HepG2 (cell line): Measurements from ENCODE around the gene MED25. TPM values are rescaled to one million over a fixed set of nuclear protein-coding genes. Genes with fewer than 3 reads are reported as not detected.

ENCODE experiments used
- BCL3 ChIP-seq: sonication (generic); formaldehyde crosslinking; IDR thresholded peaks from 2 replicates; pipeline ENCODE4 v1.5.1; 2020; ENCODE audit warnings: mild to moderate bottlenecking, missing genetic modification reagents, moderate library complexity
- CREB3 ChIP-seq: sonication (generic); formaldehyde crosslinking; IDR thresholded peaks from 2 replicates; pipeline ENCODE4 v1.5.0; 2020; ENCODE audit warnings: missing genetic modification reagents
- DZIP1 ChIP-seq: sonication (generic); formaldehyde crosslinking; IDR thresholded peaks from 2 replicates; pipeline ENCODE4 v1.5.0; 2020; ENCODE audit warnings: mild to moderate bottlenecking, missing genetic modification reagents
- HMGA1 ChIP-seq: sonication (generic); formaldehyde crosslinking; conservative IDR thresholded peaks from 2 replicates; pipeline ENCODE4 v1.4.0; 2020; ENCODE audit warnings: missing genetic modification reagents
- MZF1 ChIP-seq: sonication (generic); formaldehyde crosslinking; IDR thresholded peaks from 2 replicates; pipeline ENCODE4 v1.8.1; 2023; ENCODE audit warnings: mild to moderate bottlenecking, missing genetic modification reagents, borderline replicate concordance
- NCOA5 ChIP-seq: sonication (generic); formaldehyde crosslinking; IDR thresholded peaks from 2 replicates; pipeline ENCODE4 v1.4.0; 2020; ENCODE audit warnings: missing genetic modification reagents
- SRSF9 ChIP-seq: fragments of 200-400 bp; formaldehyde crosslinking; IDR thresholded peaks from 2 replicates; pipeline ENCODE4 v1.6.1; 2018; ENCODE audit warnings: borderline replicate concordance, mild to moderate bottlenecking, low read depth, low read length; ENCODE audit not compliant: insufficient read depth, poor library complexity, severe bottlenecking
- TFDP2 ChIP-seq: sonication (generic); formaldehyde crosslinking; IDR thresholded peaks from 2 replicates; pipeline ENCODE4 v1.4.0; 2020; ENCODE audit warnings: missing genetic modification reagents
- XBP1 ChIP-seq: sonication (generic); formaldehyde crosslinking; IDR thresholded peaks from 2 replicates; pipeline ENCODE4 v1.5.0; 2020; ENCODE audit warnings: missing genetic modification reagents
- ZBTB38 ChIP-seq: sonication (generic); formaldehyde crosslinking; IDR thresholded peaks from 2 replicates; pipeline ENCODE4 v1.5.1; 2020; ENCODE audit warnings: mild to moderate bottlenecking, missing genetic modification reagents
- ZFAT ChIP-seq: sonication (generic); formaldehyde crosslinking; conservative IDR thresholded peaks from 2 replicates; pipeline ENCODE4 v1.8.1; 2023; ENCODE audit warnings: missing genetic modification reagents, inconsistent platforms
- ZNF20 ChIP-seq: sonication (generic); formaldehyde crosslinking; IDR thresholded peaks from 2 replicates; pipeline ENCODE4 v1.4.0; 2020; ENCODE audit warnings: mild to moderate bottlenecking, moderate library complexity, missing genetic modification reagents
- ZNF230 ChIP-seq: sonication (generic); formaldehyde crosslinking; IDR thresholded peaks from 2 replicates; pipeline ENCODE4 v1.4.0; 2020; ENCODE audit warnings: mild to moderate bottlenecking, missing genetic modification reagents
- ZNF280B ChIP-seq: sonication (generic); formaldehyde crosslinking; IDR thresholded peaks from 2 replicates; pipeline ENCODE4 v1.5.0; 2020; ENCODE audit warnings: missing genetic modification reagents, mild to moderate bottlenecking, borderline replicate concordance
- ZNF329 ChIP-seq: sonication (generic); formaldehyde crosslinking; IDR thresholded peaks from 2 replicates; pipeline ENCODE4 v1.9.0; 2021; ENCODE audit warnings: low read depth, mild to moderate bottlenecking, missing genetic modification reagents
- ZNF670 ChIP-seq: sonication (generic); formaldehyde crosslinking; IDR thresholded peaks from 2 replicates; pipeline ENCODE4 v1.8.0; 2022; ENCODE audit warnings: mild to moderate bottlenecking, missing genetic modification reagents, borderline replicate concordance
- ZNF746 ChIP-seq: sonication (generic); formaldehyde crosslinking; IDR thresholded peaks from 2 replicates; pipeline ENCODE4 v1.8.0; 2022; ENCODE audit warnings: mild to moderate bottlenecking, missing genetic modification reagents
- ZSCAN25 ChIP-seq: sonication (generic); formaldehyde crosslinking; IDR thresholded peaks from 2 replicates; pipeline ENCODE4 v1.8.0; 2022; ENCODE audit warnings: mild to moderate bottlenecking, missing genetic modification reagents
- polyA plus RNA-seq, 8 experiments: library from polyadenylated mRNA; depleted of rRNA in 3 of 8; stranded (reverse) in 7 of 8; unstranded in 1 of 8; fragments of >200 nt; fragmentation: Illumina TruSeq in 4 of 8; extraction: Trizol in 4 of 8; gene quantifications; 2 replicates each; pipeline versions ENCODE4 v1.2.1 to v1.2.3, GENCODE V29; 2011 to 2016; ENCODE audit warnings: low read depth in 4 of 8, missing spikeins in 1 of 8, mixed read lengths in 1 of 8; ENCODE audit not compliant: insufficient read depth in 1 of 8
- total RNA-seq, 5 experiments: library from RNA; depleted of rRNA; stranded (reverse); fragments of >200 nt; fragmentation: Illumina TruSeq; extraction: Trizol; gene quantifications; 2 replicates each; pipeline ENCODE4 v1.2.3, GENCODE V29; 2016; ENCODE audit warnings: low read depth in 1 of 5

Gene MED25
- total and polyA plus RNA-seq, 2 of the 13 experiments (the other 11 are each of a cell fraction or from before 2014, with no cell fraction given): 11.1 to 15.1 TPM

- TF ChIP-seq ZNF280B (CRISPR knock-in tag) (peak; percentile 93), ZBTB38 (CRISPR knock-in tag) (no peak), ZNF20 (CRISPR knock-in tag) (no peak), ZSCAN25 (CRISPR knock-in tag) (peak; percentile 59; the same call in 1 of the 2 replicates), ZFAT (CRISPR knock-in tag) (no peak), DZIP1 (CRISPR knock-in tag) (0 out of 2 replicates have a peak, but pooled peaks have one; percentile 48), TFDP2 (CRISPR knock-in tag) (peak; percentile 86), ZNF670 (CRISPR knock-in tag) (0 out of 2 replicates have a peak, but pooled peaks have one; percentile 5), ZNF746 (CRISPR knock-in tag) (peak; percentile 55; the same call in 1 of the 2 replicates), XBP1 (CRISPR knock-in tag) (no peak), SRSF9 (no peak), NCOA5 (CRISPR knock-in tag) (no peak), HMGA1 (no peak), CREB3 (CRISPR knock-in tag) (0 out of 2 replicates have a peak, but pooled peaks have one; percentile 67), ZNF329 (CRISPR knock-in tag) (peak; percentile 12; the same call in 1 of the 2 replicates), MZF1 (CRISPR knock-in tag) (no peak), ZNF230 (CRISPR knock-in tag) (peak; percentile 65; the same call in 1 of the 2 replicates), BCL3 (CRISPR knock-in tag) (peak; percentile 78; the same call in 1 of the 2 replicates)
These were observed 49.1 kb downstream of the MED25 start, which contains the start of gene PNKP (continued) for GRCh38 chr19:49866933-49867782.
